Skeletal muscle satellite cell (primary cell): ENCODE measurements around the gene MRPL58. TPM values are rescaled to one million over a fixed set of nuclear protein-coding genes. Genes with fewer than 3 reads are reported as not detected.
"Not testable (repeated sequence)": the region's sequence is repeated elsewhere in the genome, so short reads cannot be mapped to it uniquely, and the experiment has no call there.

ENCODE experiments used
- H3K27me3 ChIP-seq: 2 replicates; pipeline ENCODE4 v1.7.0; 2013; ENCODE audit warnings: low read length; ENCODE audit not compliant: control insufficient read depth, insufficient read depth
- H3K36me3 ChIP-seq: 2 replicates; pipeline ENCODE4 v1.7.0; 2013; ENCODE audit warnings: mild to moderate bottlenecking, control low read depth, low read length; ENCODE audit not compliant: insufficient read depth
- H3K4me1 ChIP-seq: 2 replicates; pipeline ENCODE4 v1.7.0; 2013; ENCODE audit warnings: low read length; ENCODE audit not compliant: control insufficient read depth, insufficient read depth
- H3K4me2 ChIP-seq: 2 replicates; pipeline ENCODE4 v1.7.0; 2013; ENCODE audit warnings: mild to moderate bottlenecking, low read length
- H3K4me3 ChIP-seq: 2 replicates; pipeline ENCODE4 v1.7.0; 2013; ENCODE audit warnings: low read length
- H3K9ac ChIP-seq: 2 replicates; pipeline ENCODE4 v1.7.0; 2013; ENCODE audit warnings: mild to moderate bottlenecking, low read depth, low read length, moderate library complexity
- H3K9me3 ChIP-seq: replicated peaks from 2 replicates; pipeline ENCODE4 v1.7.0; 2013; ENCODE audit warnings: mild to moderate bottlenecking, control low read depth, low read length
- total RNA-seq: library from RNA; depleted of rRNA; stranded (reverse); fragments of >200 nt; gene quantifications from 2 replicates; pipeline ENCODE4 v1.2.3, GENCODE V29; 2012; rRNA removed

MRPL58 gene
- total RNA-seq = 36.7 and 49.9 TPM in 2 replicates

DNA sequence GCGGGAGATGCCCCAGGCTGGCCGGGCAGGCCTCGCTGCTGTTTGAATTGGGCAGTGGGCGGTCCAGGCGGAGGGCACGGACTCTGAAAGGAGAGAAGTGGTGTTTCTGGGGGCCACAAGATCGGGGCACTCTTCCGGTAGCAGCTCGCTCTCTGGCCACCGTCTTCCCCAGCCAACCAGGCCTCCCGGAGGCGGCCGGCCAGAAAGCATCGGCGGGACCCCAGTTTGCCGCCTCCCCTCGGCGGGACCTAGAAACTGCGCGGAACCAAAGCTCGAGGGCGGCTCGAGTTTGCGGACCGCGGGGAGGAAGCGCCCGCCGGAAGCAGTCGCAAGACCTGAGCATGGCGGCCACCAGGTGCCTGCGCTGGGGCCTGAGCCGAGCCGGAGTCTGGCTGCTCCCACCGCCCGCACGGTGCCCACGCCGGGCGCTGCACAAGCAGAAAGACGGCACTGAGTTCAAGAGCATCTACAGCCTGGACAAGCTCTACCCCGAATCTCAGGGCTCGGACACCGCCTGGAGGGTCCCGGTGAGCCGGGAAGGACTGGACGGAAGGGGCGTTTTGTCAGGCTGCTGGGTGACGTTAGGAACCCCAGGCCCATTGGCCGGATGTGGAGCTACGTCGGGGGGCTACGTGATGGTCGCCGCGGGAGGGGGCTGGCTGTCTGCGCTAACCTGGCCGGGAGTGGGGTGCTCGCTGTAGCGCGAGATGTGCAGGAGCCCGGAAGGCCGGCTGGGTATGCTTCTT is at the start of gene MRPL58:
TSS of gene MRPL58 (plus strand) at position 325 of the 746 bp plus-strand sequence. CDS start at position 342, 17 bp downstream.
- Histone ChIP-seq H3K4me2 (peak within 1 kb of the TSS; percentile 85), H3K9ac (peak within 1 kb of the TSS; percentile 88), H3K4me3 (peak within 1 kb of the TSS; percentile 82), H3K9me3 (no peaks in the 10 kb centered on the region), H3K27me3 (no peaks in the 10 kb centered on the region), H3K36me3 (no peaks in the 10 kb centered on the region), H3K4me1 (peaks cover 20% of the 10 kb centered on the region)

DNA sequence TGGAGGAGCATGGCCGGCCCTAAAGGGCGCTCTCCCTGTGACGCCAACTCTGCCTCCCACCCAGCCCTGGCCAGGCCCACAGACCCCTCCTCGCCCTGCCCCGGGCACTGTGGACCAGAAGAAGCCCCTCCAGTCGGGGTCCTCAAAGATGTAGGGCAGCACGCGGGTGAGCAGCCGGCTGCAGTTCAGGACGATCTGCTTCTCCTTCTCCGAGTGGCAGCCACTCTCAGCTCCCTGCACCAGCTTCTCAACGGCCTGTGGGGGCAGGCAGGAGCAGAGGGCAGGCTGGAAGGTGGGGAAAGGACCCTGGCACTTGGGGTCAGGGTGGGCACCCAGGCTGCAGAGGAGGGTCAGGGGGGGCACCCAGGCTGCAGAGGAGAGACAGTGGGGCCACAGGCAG is 48.8 kb upstream of the MRPL58 start:
- Histone ChIP-seq H3K27me3 (peaks cover 20% of the 10 kb centered on the region), H3K4me3 (no peak overlapping the region), H3K4me1 (no peaks in the 10 kb centered on the region), H3K9ac (no peak overlapping the region), H3K36me3 (no peaks in the 10 kb centered on the region), H3K4me2 (no peak overlapping the region), H3K9me3 (no peaks in the 10 kb centered on the region)

DNA sequence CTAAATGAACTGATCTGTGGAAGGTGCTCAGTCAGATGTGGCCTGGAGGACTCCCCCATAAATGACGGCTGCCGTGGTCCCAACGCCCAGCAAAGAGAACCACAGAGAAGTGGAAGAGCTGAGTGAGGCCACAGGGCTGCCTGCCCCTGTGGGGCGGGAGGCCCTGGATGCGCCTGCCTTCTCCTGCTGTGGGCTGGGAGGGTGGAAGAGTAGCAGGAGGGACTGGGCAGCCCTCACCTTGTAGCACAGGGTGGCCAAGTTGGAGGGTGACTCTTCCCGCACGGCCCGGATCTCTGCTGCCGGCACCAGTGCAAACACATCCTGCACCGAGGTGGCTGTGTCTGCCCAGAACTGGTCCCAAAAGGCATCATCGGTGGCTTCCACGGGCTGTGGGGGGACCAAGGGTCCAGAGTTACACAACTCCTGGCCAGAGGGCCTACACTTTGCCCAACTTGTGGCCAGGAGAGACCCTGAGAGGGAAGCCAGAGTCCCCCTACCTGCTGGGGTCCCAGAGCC is 48.2 kb upstream of the MRPL58 start:
- H3K27me3 ChIP-seq = peaks cover 20% of the 10 kb centered on the region
- no peak overlapping the region for H3K4me2 ChIP-seq
- no peaks in the 10 kb centered on the region for H3K36me3 ChIP-seq
- H3K4me1 ChIP-seq = no peaks in the 10 kb centered on the region
- H3K9ac ChIP-seq = no peak overlapping the region
- H3K9me3 ChIP-seq = no peaks in the 10 kb centered on the region
- no peak overlapping the region for H3K4me3 ChIP-seq

DNA sequence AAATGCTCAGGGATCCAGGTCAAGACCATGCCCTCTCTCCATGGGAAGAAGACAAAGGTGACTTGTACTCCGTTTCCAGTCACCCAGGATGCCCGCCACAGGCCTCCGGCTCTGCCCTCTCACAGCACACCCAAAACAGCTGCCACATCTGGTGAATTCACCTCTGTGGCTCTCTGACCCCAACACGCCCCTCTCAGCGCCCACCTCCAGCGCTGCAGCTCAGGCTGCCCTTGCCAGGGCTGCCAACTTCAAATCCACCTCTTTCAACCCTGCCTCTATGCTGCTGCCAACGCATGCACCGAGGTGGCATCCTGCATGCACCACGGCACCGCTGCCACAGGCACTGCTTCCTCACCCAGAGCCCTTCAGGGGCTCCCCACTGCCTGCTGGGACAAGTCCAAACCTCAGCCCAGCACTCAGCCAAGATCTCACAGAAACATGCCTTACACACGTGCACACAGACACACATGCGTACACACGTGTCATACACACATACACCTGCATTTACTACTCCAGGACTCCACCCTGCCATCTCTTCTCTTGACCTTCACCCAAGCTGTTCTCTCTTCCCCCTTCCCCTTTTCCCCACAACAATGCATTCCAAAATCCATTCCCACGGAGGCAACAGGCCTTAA is 47.4 kb upstream of the MRPL58 start:
- Histone ChIP-seq H3K27me3 (peaks cover 12% of the 10 kb centered on the region), H3K4me1 (no peaks in the 10 kb centered on the region), H3K4me3 (no peak overlapping the region), H3K9me3 (no peaks in the 10 kb centered on the region), H3K36me3 (no peaks in the 10 kb centered on the region), H3K9ac (no peak overlapping the region), H3K4me2 (no peak overlapping the region)

DNA sequence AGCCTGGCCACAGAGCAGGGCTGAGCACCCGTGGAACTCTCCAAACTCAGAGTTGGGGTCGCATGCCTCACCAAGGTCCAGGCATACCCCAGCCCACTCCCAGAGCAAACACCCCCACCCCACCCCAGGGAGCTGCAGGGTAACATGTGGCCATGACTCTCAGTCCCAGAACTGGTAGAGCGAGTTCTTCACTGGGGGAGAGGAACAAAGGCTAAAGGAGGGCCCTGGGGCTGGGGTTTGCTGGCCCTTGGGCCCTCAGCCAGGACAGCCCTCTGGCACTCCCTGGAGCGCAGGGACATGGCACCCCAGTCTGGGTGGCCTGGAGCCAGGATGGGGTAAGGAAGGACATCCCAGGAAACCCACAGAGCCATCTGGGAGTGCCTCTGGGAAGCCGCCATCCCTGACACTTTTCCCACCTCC is 44.1 kb upstream of the MRPL58 start:
- no peaks in the 10 kb centered on the region for H3K36me3 ChIP-seq
- H3K4me1 ChIP-seq = peaks cover 7% of the 10 kb centered on the region
- no peak overlapping the region for H3K4me2 ChIP-seq
- no peaks in the 10 kb centered on the region for H3K9me3 ChIP-seq
- H3K27me3 ChIP-seq = peaks cover 31% of the 10 kb centered on the region
- H3K9ac ChIP-seq = no peak overlapping the region
- H3K4me3 ChIP-seq = no peak overlapping the region

DNA sequence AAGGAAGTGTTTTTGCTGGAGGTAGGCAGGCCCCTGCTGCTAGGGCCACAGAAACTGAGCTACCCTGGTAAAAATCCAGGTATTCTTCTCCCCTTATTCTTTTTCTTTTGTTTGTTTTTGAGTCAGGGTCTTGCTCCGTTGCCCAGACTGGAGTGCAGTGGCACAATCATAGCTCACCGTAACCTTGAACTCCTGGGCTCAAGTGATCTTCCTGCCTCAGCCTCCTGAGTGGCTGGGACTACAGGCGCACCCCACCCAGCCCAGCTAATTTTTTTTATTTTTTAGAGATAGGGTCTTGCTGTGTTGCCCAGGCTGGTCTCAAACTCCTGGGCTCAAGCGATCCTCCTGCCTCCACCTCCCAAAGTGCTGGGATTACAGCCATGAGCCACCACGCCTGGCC is 43.0 kb upstream of the MRPL58 start:
- not testable (repeated sequence) for H3K4me2 ChIP-seq, H3K4me3 ChIP-seq, H3K9ac ChIP-seq

DNA sequence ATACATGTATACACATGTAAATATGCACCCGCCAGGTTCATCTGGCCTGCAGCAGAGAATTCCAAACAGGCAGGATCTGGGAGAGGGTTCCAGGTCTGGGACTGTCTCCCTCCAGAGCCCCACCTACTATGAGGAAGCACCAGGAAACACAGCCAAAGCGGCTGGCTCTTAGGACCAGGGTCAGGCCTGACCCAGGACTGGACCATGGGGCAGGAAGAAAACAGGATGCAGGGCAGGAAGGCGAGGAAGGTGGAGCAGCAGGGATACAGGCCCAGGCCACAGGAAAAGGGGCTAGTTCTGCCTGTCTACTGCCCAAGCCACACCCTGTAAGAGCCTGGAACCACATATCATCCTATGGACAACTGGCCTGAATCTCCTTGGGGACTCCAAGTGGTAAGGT is 42.1 kb upstream of the MRPL58 start:
- H3K4me2 ChIP-seq = no peak overlapping the region
- no peak overlapping the region for H3K4me3 ChIP-seq
- H3K9me3 ChIP-seq = no peaks in the 10 kb centered on the region
- H3K27me3 ChIP-seq = peaks cover 31% of the 10 kb centered on the region
- peaks cover 7% of the 10 kb centered on the region for H3K4me1 ChIP-seq
- no peaks in the 10 kb centered on the region for H3K36me3 ChIP-seq
- no peak overlapping the region for H3K9ac ChIP-seq

More for the DNA sequence above, 43.0 kb upstream of the MRPL58 start:
- H3K27me3 ChIP-seq = peaks cover 35% of the 10 kb centered on the region
- H3K4me1 ChIP-seq, H3K9me3 ChIP-seq, H3K36me3 ChIP-seq: not testable (repeated sequence)

DNA sequence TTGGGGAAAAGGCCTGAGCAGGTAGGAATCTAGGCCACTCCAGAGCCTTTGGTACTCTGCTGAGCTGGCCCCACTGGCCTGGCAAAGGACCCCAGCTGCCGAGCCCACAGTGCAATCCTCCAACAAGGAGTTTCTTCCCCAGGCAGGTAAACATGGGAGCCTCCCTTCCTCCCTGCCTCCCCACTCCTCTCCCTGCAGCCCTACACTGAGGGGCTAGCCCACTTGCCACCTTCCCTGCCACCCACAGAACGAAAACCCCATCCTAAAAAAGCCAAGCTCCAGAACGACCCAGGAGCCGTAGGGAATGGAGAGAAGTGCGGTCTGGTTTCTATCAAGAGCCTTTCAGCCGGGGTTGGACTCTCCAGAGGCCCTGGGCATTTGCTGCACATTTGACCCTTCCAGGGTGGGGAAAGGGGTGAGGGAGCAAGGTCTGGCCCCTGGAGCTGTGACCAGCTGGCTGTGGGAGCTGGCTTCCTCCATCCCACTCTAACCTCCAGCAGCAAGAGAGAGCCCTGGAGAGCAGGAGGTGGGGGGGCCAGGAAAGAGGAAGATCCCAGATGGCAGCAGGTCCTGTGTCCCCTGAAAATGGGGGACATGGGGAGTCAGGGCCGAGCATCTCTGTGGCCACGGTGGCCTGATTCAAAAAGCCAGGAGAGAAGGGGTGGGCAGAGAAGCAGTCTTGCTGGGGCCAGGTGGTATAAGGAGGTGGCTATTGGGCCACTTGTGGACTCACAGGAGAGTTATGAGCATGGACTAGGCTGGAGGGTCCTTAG is 41.2 kb upstream of the MRPL58 start:
- no peaks in the 10 kb centered on the region for H3K36me3 ChIP-seq
- no peak overlapping the region for H3K4me3 ChIP-seq
- H3K9me3 ChIP-seq = no peaks in the 10 kb centered on the region
- peaks cover 34% of the 10 kb centered on the region for H3K27me3 ChIP-seq
- H3K9ac ChIP-seq = no peak overlapping the region
- H3K4me2 ChIP-seq = peak overlapping the region; percentile 80
- H3K4me1 ChIP-seq = peaks cover 7% of the 10 kb centered on the region

DNA sequence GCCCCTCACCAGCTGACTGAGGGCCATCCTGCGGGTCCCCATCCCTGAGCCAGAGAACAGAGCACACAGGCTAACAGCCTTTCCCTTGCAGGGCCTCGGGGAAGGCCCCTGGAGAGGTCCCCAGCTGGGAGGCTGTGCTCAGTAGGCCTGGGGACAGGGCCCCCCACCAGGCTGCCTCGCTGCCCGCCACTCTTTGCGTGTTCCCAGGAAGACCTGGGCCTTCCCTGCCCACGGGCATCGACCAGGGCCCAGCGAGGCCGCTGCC is 40.7 kb upstream of the MRPL58 start:
- Histone ChIP-seq H3K4me2 (peak overlapping the region; percentile 80), H3K9me3 (no peaks in the 10 kb centered on the region), H3K4me1 (peaks cover 7% of the 10 kb centered on the region), H3K4me3 (peak overlapping the region; percentile 65), H3K36me3 (no peaks in the 10 kb centered on the region), H3K9ac (no peak overlapping the region), H3K27me3 (peaks cover 34% of the 10 kb centered on the region)

DNA sequence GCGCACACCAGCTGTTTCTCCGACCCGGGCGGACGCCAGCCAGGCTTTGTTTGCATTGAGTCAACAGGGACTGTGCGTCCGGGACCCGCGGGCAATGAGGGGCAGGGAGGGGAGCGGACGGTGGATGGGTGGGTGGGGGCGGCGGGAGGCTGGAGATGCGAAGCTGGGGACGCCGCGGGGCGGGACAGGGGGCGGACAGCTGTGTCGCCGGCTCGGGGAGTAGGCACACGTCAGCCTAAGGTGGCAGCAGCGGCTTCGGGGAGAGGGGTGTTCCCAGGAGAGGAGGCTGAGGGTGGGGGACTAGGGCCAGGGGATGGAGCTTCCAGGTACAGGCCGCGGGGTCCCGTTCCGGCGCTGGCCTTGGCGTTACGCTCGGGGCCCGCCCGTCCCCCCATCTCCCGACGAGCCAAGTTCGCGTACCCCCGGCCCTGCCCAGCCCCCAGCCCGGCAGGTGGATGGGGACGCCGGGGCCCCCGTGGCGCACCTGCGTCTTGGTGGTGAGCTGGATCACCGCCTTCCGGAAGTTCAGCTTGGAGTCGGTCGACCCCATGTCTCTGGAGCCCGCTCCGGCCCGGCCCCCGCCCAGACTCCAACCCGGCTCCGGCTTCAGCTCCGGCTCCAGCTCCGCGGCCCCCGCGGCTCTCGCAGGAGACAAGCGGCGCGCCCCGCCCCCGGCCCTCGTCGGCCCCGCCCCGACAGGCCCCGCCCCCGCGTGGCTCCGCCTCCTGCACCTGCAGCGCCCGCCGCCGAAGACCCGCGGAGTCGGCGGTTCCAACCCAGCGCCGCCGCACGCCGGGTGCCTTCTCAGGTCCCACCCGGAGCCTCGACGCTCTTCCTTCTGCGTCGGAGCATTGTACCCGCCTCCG is 40.1 kb upstream of the MRPL58 start, which contains the start of gene HID1:
TSS of gene HID1 (minus strand) at position 653 of the 866 bp plus-strand sequence. CDS start at position 550, 103 bp downstream.
- H3K9ac ChIP-seq = no peak within 1 kb of the TSS
- H3K9me3 ChIP-seq = no peaks in the 10 kb centered on the region
- H3K27me3 ChIP-seq = peaks cover 34% of the 10 kb centered on the region
- peak within 1 kb of the TSS; percentile 80 for H3K4me2 ChIP-seq
- peak within 1 kb of the TSS; percentile 65 for H3K4me3 ChIP-seq
- peaks cover 7% of the 10 kb centered on the region for H3K4me1 ChIP-seq
- H3K36me3 ChIP-seq = no peaks in the 10 kb centered on the region

DNA sequence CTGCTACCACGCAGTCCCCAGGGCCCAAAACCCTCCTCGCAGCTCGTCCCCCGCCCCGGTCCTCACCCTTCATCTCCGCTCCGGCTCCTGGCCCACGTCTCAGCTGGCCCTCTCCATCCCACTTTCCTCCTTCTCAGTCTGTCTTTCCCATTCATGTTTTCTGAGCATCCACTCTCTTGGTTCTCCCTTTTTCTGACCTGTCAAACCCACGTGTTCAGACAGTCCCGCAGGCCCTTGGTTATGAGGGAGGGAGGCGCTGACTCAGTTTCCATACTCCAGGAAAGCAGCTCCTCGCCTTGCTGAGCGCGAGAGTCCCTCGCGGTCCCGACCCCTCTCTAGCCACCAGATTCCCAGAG is 39.5 kb upstream of the MRPL58 start:
- no peaks in the 10 kb centered on the region for H3K36me3 ChIP-seq
- H3K4me2 ChIP-seq = peak overlapping the region; percentile 80
- H3K27me3 ChIP-seq = peaks cover 34% of the 10 kb centered on the region
- peaks cover 7% of the 10 kb centered on the region for H3K4me1 ChIP-seq
- H3K4me3 ChIP-seq = peak overlapping the region; percentile 28
- no peak overlapping the region for H3K9ac ChIP-seq
- no peaks in the 10 kb centered on the region for H3K9me3 ChIP-seq
